Kidney tubule cell (primary cell): ENCODE results near the gene BPIFB6.

ENCODE experiments used
- DNase-seq: peaks from one replicate; pipeline ENCODE4 v3.0.0-alpha.2; 2018; ENCODE audit warnings: low spot score

The BPIFB6 gene

GRCh38 chr20:33092361-33092760, 60.9 kb downstream of the BPIFB6 start:
- DNase-seq: peak; percentile 7

GRCh38 chr20:33093074-33093473, 61.6 kb downstream of the BPIFB6 start:
- DNase-seq: no peak

GRCh38 chr20:33093582-33093981, 62.1 kb downstream of the BPIFB6 start:
- DNase-seq: no peak
